ENCODE measurements around the gene CCDC102B.
"Not testable (repeated sequence)": the region's sequence is repeated elsewhere in the genome, so short reads cannot be mapped to it uniquely, and the experiment has no call there.

CCDC102B gene

GRCh38 chr18:68830256-68831045 is 32.6 kb downstream of the CCDC102B start:
- no peak for DNase-seq (ENCODE audit: low read depth)

DNA sequence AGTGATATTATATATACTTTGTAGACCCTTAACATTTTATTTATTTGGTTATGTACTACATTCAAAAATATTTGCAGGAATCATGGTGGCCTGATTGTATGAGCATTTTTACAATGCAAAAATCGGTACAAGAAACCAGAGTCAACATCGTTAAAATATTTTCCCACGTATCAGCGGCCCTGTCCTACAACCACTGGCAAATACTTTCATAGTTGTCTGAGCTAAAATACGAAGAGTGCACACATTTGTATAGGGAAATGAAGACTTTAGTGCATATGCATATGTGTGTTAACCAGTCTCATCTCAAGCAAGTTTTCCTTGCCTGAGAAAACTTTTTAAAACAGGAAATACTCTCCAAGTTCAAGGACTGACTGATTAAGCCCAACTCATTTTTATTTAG is 35.9 kb downstream of the CCDC102B start:
- no peak for DNase-seq (ENCODE audit: low read depth)

GRCh38 chr18:68837665-68838451 is 40.0 kb downstream of the CCDC102B start:
- no peak for DNase-seq (ENCODE audit: low read depth)

GRCh38 chr18:68839701-68840100 is 41.8 kb downstream of the CCDC102B start:
- no peak for DNase-seq (ENCODE audit: low read depth)

DNA sequence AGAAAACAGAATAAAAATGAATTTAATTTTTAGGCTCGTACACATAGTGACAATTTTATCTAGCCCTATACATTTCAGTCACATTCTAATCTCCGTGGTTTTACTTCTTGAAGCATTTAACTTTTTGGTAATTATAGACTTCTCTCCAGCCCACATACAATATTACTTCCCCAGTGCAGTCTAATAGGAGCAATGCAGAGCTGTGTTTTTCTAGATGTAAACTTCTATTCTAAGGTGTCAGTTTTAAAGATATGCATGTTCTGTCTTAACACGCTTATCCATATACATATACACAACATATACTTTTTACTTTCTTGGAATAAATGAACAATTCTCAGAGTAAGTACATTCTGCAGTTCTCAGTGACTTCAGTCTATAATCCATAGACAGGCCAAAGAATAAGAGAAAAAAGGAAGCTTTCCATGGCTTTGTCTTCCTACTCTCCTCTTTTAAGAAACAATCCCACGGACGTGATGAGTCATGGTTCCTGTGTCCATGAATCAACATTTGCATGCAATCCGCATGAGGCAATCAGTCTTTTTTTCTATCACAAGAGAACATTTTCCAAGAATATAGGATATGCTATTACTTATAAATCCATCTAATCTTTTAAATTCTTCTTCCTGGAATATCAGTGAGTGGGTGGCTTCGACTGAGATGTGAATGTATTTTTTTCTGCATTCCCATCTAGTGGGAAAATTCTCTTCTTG is 42.8 kb downstream of the CCDC102B start:
- no peak for DNase-seq (ENCODE audit: low read depth)

GRCh38 chr18:68841301-68841700 is 43.4 kb downstream of the CCDC102B start:
- no peak for DNase-seq (ENCODE audit: low read depth)

- DNase-seq (ENCODE audit: low read depth), result no peak
These were observed 45.1 kb downstream of the CCDC102B start for GRCh38 chr18:68842951-68843350.

- DNase-seq (ENCODE audit: low read depth), result no peak
These were observed 45.7 kb downstream of the CCDC102B start for GRCh38 chr18:68843473-68844089.

DNA sequence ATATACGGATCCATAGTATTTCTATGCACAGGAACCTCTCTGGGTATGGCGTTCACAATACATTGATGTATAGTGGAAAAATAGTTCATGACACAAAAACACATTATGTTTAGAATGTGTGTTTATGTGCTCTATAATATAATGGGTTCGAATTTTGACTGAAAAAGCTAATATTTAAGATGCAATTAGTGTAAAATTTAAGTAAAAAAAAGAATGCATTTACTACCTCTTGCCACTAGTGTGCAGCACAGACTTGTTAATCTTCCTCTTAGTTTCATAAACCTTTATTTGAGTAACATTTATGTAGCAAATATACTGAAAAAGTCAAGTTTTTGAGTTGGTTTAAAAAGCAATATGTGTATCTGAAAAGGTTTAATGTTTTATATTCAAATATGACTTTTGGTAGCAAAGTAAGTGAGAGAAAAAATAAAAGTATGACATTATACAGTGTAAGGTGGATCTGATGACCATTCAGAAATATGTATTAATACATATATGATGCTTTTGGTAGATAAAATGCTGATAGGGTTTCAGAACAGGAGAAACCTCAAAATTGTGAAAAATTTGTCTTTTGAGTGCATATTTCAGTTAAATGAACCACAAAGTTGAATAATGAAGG is 49.4 kb downstream of the CCDC102B start:
- no peak for DNase-seq (ENCODE audit: low read depth)

DNA sequence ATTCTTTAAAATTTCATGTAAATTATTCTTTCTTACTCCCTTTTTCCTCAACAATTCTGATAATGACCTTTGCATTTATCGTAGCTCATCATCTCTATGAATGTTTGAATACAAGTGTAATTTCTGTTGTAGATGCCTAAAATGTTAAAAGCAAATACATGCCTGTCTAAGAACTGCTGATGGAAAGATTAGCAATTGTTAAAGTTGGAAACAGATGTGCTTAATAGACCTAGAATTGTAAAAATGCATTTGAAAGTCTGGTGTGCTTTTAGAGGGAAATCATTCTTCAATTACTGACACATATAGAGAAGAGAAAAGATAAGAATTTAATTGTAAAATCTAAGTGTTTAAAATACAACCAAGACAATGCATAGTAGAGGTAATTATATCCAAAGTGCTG is 50.4 kb downstream of the CCDC102B start:
- no peak for DNase-seq (ENCODE audit: low read depth)

GRCh38 chr18:68854786-68855391 is 57.0 kb downstream of the CCDC102B start:
- no peak for DNase-seq (ENCODE audit: low read depth)

DNA sequence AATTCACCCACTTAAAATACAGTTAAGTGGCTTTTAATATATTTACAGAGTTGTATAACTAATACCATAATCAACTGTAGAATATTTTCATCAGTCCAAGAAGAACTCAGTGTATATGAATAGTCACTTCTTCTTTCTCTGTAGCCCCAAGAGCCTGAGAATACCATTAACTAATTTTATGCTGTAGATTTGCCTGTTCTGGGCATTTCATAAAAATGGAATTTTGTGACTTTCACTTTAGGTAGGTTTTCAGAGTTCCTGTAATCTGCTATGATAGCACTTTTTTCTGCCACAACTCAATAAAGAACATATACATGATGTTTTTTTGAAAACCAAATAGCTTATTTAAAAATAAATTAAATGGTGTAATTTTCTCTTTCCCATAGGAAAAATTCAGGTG is 57.6 kb downstream of the CCDC102B start:
- no peak for DNase-seq (ENCODE audit: low read depth)

DNA sequence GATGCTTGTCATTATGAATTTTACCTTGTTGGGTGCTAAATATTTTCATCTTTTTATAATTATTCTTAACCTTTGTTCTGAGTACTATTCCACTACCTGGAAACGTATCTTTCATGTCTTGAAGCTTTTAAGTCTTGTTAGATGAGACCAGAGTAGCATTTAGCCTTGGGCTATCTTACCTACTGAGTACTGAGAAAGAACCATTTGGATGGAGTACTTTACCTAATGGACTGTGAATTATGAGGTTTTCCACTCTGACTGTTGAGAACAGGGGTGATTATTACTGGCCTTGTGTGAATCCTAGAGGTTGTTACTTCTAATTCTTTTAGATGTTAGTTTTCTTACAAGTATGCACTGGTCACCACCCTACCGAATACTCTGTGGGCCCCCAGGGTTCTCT is 63.5 kb downstream of the CCDC102B start:
- no peak for DNase-seq (ENCODE audit: low read depth)

GRCh38 chr18:68865021-68865420 is 67.1 kb downstream of the CCDC102B start:
- no peak for DNase-seq (ENCODE audit: low read depth)

- no peak for DNase-seq (ENCODE audit: low read depth)
These were observed 67.6 kb downstream of the CCDC102B start for GRCh38 chr18:68865503-68865902.

GRCh38 chr18:68873003-68873402 is 75.1 kb downstream of the CCDC102B start:
- DNase-seq (ENCODE audit: low read depth), result no peak

DNA sequence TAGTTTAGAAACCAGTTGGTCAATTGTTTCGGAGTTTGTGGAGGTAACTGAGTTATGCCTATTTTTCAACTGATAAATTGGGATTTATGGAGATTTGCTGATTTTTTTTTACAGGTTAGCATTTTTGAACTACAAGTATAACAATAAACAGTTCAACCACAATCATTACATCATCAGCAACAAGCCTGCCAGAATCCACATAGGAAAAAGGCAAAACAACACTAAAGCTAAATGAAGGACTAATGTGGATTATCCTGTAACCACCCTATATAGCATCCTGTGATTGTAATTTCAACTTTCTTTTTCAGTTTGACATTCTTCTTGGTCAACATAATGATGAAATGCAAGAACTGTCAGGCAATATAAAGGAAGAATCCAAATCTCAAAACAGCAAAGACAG is 76.5 kb downstream of the CCDC102B start:
- DNase-seq (ENCODE audit: low read depth), result no peak

- DNase-seq (ENCODE audit: low read depth), result not testable (repeated sequence)
These were observed 82.1 kb downstream of the CCDC102B start for GRCh38 chr18:68879947-68880346.

GRCh38 chr18:68887410-68887809 is 89.5 kb downstream of the CCDC102B start:
- DNase-seq (ENCODE audit: low read depth), result no peak

GRCh38 chr18:68893354-68893753 is 95.5 kb downstream of the CCDC102B start:
- DNase-seq (ENCODE audit: low read depth), result no peak

DNA sequence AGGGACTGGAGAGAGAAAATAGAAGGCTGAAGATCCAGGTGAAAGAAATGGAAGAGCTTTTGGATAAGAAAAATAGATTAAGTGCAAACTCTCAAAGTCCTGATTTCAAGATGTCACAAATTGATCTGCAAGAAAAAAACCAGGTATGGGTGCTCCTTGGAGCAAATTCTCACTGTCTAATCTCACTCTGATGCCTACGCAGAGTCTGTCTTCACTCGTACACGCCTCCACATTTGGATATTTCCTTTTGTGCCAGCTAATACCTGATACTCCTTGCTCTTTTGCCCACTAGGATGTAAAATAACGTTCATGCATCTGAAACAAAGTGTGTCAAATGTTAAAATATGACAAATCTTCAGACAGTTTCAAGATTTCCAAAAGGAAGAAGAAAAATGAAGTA is 99.4 kb downstream of the CCDC102B start:
- DNase-seq (ENCODE audit: low read depth), result no peak

Data from activated T-cell treated with anti-CD3 and anti-CD28 coated beads for 1 hour (primary cell).